CD4-positive, alpha-beta T cell treated with Interleukin-12 subunit alpha and Interleukin-12 subunit beta, for 1 hour (primary cell): ENCODE measurements around the gene BABAM2.
"Not testable (repeated sequence)": the region's sequence is repeated elsewhere in the genome, so short reads cannot be mapped to it uniquely, and the experiment has no call there.

ENCODE experiments used
- DNase-seq: peaks from one replicate; pipeline ENCODE4 v3.0.0-alpha.2; 2020

The BABAM2 gene

GRCh38 chr2:28370354-28370753 lies 479.8 kb downstream of the BABAM2 start:
- no peak for DNase-seq

GRCh38 chr2:28371728-28372127 lies 481.2 kb downstream of the BABAM2 start:
- not testable (repeated sequence) for DNase-seq

GRCh38 chr2:28373854-28374253 lies 483.3 kb downstream of the BABAM2 start:
- DNase-seq, result no peak

GRCh38 chr2:28374331-28374730 lies 483.8 kb downstream of the BABAM2 start:
- DNase-seq, result no peak

- no peak for DNase-seq
Measured at GRCh38 chr2:28375236-28375635, 484.7 kb downstream of the BABAM2 start.

GRCh38 chr2:28375742-28376631 lies 485.5 kb downstream of the BABAM2 start:
- DNase-seq, result no peak

GRCh38 chr2:28377195-28377816 lies 486.8 kb downstream of the BABAM2 start:
- no peak for DNase-seq

GRCh38 chr2:28377984-28378678 lies 487.6 kb downstream of the BABAM2 start:
- DNase-seq, result no peak

- DNase-seq, result no peak
Measured at GRCh38 chr2:28378679-28379584, 488.4 kb downstream of the BABAM2 start.

- DNase-seq, result no peak
Measured at GRCh38 chr2:28380219-28380618, 489.7 kb downstream of the BABAM2 start.

GRCh38 chr2:28381225-28382180 lies 491.0 kb downstream of the BABAM2 start:
- DNase-seq, result no peak

GRCh38 chr2:28382755-28383154 lies 492.2 kb downstream of the BABAM2 start:
- no peak for DNase-seq

- DNase-seq, result no peak
Measured at GRCh38 chr2:28387082-28387960, 496.8 kb downstream of the BABAM2 start.
